ENCODE measurements around the gene FBXW9.
"Not testable (repeated sequence)": the region's sequence is repeated elsewhere in the genome, so short reads cannot be mapped to it uniquely, and the experiment has no call there.

The FBXW9 gene

DNA sequence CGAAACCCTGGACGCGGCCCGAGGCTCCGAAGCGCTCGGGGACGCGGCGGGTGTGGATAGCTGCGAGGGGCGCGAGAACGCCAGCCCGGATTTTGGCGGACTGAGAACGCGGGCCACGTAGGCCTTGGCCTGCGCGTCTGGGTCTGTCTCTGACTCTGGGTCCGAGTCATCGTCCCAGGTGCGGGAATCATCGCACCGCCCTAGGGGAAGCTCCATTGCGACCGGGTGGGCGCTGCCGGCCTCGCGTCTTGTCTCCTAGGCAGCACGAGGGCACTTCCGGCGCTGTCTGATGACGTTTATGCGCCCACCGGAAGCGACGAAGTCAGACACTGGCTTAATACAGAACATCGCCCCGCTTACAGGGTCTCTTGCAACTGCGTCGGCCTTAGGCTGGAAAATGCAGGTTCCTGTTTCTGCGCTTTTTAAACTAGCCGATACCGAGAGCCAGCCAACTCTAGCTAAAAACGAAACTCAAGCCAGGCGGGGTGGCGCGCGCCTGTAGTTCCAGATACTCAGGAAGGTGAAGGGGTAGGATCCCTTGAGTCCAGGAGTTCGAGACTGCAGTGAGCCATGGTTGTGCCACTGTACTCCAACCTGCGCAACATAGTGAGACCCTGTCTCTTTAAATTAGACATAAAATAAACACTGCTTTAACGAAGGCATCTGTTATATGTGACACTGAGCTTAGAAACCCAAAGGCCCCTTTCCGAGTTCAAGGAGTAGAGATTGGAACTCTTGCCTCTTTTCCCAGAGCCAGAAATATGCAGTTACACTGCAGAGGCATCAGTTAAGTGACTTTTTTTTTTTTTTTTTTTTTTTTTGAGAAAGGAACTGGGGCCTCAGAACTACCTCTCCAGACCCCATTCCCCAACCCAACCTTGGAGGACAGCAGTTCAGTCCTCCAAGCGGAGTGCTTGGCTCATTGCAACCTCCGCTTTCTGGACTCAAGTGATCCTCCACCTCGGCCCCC is at the start of gene FBXW9:
Gene FBXW9, minus strand, starts transcription at position 266 of the 970 bp plus-strand sequence. Its CDS starts 50 bp downstream, at position 216.
- peak; percentile 95 for DNase-seq (ENCODE audit: low spot score)

DNA sequence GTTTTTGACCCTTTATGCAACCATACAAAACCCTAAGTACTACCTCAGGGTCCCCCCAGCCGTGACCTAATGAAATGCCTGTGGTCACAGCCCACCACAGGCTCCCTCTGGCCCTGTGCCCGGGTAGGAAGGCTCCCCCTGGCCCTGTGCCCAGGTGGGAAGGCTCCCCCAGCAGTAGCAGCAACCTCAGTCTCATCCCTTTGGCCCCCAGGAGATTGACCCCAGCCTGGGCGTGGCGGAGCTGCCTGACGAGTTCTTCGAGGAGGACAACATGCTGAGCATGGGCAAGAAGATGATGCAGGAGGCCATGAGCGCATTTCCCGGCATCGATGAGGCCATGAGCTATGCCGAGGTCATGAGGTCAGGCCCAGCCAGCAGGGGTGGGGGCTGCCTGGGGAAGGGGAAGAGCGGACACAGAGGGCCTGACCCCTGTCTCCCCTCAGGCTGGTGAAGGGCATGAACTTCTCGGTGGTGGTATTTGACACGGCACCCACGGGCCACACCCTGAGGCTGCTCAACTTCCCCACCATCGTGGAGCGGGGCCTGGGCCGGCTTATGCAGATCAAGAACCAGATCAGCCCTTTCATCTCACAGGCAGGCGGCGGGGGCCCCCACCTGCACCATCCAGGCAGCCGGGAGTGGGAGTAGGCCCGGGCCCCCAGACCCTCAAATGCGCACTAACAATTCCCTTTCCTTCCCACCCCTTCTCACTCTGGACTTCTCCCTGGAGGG is 48.9 kb upstream of the FBXW9 start:
- no peak for DNase-seq (ENCODE audit: low spot score)

DNA sequence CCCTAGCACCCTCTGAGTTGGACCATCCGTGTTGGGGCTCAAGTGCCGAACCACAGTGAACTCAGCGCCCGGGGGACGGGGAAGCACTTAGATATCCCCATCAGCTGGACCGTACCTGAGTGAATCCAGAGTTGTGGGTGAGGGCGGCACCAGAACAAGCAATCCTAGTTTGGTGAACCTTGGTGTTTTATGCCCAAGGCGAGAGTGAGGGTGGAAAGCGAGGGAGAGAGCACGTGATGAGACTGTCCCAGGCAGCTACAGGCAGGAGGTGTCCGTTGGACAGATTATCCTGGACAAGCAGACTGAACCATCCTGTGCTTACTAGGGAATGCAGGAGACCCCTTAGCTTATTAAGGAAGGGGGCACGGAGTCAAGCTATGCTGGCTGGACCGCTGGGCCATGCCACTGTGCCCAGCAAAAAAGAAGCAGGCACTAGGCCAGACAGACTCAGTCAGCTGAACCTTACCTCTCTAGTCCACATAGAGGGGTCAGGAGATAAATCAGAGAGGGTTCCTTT is 41.5 kb upstream of the FBXW9 start:
- no peak for DNase-seq (ENCODE audit: low spot score)

DNA sequence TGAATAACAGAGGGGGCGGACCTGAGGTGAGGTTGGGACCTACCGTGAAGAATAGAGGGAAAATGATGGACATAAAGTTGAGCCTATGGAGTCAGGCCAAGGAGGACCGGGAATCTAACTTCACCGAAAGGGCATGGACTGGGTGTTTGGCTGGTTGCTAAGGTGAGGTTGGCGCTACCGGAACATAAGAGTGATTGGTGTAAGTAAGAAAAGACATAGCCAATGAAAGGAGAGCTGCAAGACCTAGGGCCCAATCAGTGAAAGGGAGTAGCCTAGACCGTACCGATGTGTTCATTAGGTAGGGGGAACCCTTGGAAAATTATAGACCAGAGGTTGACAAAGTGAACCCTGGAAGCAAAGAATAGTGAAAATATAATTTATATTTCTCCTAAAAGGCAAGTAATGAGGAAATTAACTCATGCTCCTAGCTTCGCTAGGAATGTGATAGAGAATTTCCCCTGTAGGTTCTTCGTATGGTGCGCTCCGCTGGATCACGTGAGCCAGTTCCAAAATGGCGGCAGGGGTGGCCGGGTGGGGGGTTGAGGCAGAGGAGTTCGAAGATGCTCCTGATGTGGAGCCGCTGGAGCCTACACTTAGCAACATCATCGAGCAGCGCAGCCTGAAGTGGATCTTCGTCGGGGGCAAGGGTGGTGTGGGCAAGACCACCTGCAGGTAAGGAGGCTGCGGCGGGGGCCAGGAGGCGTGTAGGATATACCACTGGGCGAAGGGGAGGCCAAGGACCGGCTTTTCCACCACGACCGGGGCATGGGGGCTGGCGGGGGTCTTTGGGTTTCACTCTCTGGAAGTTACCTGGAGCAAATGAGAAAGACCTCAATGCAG is 40.8 kb upstream of the FBXW9 start, which contains the start of gene GET3:
Gene GET3, plus strand, starts transcription at position 503 of the 840 bp plus-strand sequence. Its CDS starts 9 bp downstream, at position 512.
- peak; percentile 96 for DNase-seq (ENCODE audit: low spot score)

DNA sequence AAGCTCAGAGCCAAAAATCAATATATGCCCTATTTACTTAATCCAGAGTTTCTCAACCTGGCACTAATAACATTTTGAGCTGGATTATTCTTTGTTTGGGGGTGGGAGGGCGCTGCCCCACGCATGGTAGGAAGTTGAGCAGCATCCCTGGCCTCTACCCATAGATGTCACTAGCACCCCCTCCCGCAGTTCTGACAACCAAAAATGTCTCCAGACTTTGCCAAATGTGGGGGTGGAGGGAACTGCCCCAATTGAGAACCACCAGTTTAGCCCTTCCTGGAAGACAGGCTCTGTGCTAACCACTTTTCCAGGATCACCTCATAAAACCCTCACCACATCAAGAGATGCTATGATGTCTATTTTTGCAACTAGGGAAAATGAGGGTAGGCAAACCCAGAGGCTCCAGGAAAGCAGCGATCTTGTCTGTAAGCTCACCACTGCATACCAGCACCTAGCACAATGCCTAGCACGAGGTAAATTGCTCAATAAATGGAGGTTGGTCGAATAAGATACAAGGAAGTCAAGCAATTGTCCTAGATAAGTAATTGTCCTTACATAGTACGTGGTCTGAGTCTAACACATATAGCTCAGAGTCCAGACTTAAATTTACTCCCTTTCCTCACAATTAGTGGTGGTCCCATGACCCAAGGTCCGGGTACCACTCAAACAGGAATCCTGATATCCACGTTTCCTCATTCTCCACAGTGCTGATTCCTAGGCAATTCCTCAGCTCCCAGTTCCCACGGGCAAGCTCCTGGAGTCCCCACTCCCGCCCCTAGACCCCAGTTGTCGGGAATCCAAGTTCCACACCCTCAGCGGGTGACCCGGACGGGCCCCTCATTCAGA is 37.2 kb upstream of the FBXW9 start:
- peak; percentile 37 for DNase-seq (ENCODE audit: low spot score)

DNA sequence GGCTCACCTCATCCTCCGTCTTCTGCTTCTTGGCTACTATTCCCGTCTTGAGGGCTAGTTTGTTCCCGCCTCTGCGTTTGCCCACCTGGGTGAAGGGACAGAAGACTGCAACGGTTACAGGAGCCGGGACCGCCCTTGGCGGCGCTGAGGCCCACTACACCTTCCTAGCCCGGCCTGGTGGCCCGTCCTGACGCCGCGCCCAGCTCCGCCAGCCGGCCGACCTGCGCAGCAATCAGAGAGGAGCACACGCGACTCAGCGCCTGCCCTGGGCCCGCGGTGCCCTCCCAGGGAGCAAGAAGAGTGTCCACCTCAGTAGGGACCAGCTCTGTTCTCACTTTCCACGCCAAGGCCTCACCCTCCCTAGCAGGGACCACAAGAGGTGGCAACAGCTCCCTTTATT is 34.9 kb upstream of the FBXW9 start:
- no peak for DNase-seq (ENCODE audit: low spot score)

DNA sequence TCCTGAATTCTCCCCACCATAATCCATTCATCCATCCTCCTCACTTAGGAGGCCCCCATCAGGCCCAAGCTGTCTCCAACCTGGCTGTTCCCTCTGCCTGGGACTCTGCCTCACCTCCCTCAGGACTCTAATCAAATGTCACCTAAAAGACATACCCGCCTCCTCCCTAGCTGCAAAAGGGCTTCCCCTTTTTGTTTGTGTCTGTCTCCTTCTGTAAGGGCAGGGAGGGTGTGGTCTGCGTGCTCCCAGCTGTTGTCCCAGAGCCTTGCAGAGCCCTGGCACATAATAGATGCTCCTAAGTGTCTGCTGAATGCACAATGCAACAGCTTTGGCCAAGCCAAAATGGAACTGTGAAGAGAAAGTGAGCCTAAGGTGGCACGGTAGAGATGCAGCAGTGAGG is 33.6 kb upstream of the FBXW9 start:
- DNase-seq (ENCODE audit: low spot score) = no peak

DNA sequence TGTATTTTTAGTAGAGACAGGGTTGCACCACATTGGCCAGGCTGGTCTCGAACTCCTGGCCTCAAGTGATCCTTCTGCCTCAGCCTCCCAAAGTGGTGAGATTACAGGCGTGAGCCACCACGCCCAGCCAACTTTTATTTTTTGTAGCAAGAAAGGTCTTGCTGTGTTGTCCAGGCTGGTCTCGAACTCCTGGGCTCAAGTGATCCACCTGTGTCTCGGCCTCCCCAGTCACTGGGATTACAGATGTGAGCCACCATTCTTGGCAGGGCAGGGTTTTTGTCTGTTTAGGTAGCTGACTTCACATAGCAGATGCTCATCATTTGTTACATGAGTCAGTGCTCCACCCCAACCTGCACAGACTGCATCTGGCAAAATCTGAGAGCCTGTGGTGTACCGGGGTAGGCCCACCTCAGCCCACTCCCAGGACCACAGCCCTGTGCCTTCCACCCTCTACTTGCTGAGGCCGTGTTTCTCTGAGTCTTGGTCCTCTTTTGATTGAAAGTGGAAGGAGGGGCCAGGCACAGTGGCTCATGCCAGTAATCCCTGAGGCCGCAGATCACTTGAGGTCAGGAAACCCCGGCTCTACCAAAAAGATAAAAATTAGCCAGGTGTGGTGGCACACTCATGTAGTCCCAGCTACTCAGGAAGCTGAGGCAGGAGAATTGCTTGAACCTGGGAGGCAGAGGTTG is 31.5 kb upstream of the FBXW9 start:
- DNase-seq (ENCODE audit: low spot score) = no peak

DNA sequence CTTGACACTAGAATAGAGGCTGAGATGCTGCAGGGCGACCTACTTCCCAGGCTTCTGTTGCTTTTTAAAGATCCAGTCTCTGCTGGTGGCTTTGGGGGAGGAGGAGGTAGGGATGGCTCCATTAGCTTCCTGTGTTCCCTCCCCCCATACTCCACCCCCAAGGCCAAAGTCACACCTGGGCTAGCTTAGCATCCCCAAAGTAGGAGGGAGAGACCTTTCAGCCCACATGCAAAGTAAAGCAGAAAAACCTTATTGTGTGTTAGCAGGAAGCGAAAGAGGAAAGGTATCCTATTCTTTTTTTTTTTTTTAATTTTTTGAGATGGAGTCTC is 30.5 kb upstream of the FBXW9 start:
- no peak for DNase-seq (ENCODE audit: low spot score)

DNA sequence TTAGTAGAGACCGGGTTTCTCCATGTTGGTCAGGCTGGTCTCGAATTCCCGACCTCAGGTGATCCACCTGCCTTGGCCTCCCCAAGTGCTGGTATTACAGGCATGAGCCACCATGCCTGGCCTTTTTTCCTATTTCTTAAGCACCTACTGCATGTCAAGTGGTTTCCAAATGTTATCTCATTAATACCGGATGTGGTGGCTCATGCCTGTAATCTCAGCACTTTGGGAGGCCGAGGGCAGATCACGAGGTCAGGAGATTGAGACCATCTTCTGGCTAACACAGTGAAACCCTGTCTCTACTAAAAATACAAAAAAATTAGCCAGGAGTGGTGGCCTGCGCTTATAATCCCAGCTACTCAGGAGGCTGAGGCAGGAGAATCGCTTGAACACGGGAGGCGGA is 29.2 kb upstream of the FBXW9 start:
- not testable (repeated sequence) for DNase-seq (ENCODE audit: low spot score)

DNA sequence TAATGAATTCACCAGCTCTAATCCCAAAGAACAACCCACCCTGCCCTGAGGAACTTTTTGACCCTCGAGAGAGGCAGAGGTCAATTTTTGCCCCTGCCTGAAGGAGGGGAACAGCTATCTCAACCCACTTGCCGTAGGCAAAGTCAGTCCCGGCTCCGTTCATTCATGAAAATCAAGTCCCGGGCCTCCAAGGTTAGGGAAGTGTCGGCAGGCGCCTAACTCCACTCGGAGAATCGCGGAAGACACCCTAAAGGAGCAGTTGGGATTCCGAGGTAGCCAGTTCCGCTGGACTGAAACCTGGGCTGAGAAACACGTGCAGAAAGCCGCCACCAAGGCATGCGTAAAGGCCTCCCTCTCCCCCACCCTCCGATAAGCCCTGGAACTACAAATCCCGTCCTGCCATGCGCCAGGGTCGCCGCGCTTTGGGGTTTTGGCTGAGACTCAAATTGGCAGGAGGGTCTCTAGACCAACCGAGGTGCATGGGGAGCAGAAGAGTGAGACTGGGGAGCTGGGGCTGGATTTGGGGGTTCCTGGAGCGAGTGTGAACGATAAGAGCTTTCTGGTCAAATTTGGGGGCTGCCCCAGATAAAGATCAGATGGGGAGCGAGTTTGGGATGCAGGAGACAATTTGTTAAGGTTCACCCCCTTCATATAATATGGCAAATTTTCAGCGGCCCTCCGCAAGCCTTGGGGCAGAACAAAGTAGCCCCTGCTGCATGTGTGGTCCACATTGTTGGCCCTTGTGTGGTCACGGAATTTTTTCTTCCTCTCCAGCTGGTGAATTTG is 27.4 kb upstream of the FBXW9 start, which contains the start of gene TNPO2:
Gene TNPO2, minus strand, starts transcription at position 292 of the 786 bp plus-strand sequence. CDS start 2,955 bp downstream, outside the sequence.
- DNase-seq (ENCODE audit: low spot score) = peak; percentile 83

DNA sequence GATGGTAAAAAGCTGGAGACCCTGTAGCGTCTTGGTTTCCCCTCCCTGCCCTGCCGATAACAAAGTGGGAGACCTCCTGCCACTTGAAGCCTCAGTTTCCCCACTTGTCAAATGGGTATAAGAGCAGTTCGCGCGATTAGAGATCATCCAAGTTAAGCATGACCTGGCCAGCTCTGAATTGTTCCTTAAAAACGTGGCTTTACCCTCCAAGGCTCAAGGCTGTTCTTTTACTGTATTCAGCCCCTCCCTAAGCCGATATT is 26.9 kb upstream of the FBXW9 start:
- DNase-seq (ENCODE audit: low spot score) = no peak

DNA sequence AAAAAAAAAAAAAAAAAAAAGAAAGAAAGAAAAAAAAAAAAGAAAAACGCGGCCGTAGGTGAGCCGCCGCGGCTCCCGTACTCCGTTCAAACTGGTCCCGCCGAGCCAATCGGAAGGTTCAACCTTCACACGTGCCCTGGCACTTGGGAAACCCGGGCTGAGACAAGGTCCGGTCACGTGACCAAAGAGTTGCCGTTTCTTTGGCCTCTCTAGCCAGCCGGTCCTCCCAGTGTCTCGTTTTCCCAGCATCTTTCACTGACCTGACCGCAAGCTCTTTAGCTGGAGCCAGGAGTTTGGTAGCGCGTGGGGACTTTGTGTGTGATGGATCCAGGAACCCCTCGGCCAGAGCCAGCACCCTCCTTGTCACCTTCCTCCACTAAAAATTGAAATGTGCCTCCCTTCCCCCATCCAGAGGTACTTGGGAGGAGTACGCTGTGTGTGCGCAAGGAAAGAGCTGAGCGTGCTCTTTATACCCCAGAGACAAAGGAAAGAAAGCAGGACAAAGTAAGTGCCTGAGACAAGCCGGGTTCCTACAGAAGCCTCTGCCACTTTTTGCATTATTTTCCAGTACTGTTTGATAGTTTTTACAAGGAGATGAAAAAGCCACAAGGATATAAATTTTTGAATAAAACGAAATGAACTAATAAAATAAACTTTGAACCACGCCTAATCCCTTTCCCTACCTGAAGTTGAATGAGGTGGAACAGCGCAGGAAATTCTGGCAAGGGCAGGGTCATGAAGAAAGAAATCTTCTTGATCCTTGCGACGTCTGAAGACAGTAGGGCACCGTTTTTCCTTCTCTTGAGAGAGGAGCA is 26.3 kb upstream of the FBXW9 start:
- peak; percentile 99 for DNase-seq (ENCODE audit: low spot score)

DNA sequence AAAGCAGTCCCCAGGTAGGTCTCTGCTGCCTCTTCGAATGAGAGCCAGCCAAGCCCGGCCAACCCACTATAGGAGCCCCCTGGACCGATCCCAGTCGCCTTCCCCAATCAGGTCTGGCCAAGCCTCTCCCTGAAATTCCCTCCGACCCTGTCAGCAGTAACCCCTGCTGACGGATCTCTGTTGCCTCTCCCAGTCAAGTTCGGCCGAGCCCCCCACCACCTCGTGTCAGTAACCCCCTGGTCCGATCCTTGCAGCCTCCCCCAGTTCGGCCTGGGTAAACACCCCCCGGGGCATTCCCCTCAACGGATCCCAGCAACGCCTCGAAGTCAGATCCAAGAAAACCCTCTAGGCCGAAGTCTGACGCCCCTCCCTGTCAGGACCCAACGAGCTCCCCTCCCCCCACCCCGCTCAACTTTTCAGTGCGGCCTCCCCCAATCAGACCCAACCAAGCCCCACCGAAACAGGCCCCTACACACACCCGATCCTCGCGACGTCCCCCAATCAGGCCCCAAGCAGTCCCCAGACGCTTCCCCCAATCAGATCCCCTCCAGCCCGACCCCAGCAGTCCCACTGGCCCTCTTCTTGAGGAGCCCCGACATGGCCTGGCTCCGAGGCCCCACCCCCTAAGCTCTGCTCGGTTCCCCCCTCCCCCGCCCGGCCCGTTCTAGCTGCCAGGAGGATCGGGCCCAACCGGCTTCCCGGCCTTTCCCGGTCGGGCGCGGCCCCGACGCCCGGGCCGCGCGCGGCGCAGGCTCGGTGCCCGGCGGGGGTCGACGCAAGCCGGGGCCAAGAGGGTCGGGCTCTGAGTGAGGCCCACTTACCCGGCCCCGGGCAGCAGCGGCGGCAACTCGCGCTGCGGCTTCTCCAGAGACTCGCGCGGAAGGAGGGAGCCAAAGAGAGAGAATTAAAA is 25.5 kb upstream of the FBXW9 start:
- peak; percentile 64 for DNase-seq (ENCODE audit: low spot score)

DNA sequence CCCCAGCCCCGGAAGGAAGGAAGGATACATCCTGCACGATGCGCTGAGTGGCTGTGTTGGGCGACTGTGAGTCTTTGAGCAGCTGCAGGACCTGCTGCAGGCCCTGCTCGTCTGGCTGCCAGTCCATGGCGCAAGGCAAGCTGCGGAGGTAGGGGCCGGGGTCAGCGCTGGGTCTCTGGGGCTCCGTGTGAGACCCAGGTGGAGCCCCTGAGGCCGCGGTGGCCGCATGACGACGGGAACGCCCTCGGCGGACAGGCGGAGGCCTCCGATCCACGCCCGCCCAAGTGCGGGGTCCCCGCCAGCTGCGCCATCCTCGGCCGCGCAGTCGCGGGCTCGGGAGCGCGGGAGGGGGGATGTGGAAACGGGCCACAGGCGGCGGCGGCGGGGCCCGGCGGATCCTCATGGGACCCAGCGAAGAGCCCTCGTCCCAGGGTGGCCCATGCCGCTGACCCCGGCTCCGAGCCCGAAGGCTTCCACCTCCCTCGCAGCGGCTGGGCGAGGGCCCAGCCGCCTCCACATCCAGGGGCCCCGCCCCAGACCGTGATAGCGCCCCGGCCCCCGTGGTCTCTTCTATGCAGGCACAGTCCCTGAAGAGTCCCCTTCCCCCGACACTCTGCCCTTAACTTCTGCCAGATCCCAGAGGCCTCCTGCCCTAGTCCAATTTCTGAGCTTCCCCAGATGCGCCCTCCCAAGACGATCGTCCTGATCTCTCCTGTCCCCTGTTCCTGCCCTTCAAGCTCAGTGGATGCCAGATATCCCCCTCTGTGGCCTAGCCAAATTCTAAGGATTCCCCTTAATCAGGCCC is 24.6 kb upstream of the FBXW9 start:
- no peak for DNase-seq (ENCODE audit: low spot score)

DNA sequence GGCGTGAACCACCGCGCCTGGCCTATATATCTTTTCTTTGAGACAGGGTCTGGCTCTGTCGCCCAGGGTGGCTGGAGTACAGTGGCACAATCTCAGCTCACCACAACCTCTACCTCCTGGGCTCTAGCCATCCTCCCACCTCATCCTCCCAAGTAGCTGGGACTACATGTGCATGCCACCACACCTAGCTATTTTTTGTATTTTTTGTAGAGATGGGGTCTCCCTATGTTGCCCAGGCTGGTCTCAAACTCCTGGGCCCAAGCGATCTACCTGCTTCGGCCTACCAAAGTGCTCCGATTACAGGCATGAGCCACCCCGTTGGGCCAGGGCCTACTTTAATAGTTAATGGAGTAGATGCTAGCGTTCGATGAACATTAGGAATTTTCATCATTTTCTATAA is 23.9 kb upstream of the FBXW9 start:
- no peak for DNase-seq (ENCODE audit: low spot score)

DNA sequence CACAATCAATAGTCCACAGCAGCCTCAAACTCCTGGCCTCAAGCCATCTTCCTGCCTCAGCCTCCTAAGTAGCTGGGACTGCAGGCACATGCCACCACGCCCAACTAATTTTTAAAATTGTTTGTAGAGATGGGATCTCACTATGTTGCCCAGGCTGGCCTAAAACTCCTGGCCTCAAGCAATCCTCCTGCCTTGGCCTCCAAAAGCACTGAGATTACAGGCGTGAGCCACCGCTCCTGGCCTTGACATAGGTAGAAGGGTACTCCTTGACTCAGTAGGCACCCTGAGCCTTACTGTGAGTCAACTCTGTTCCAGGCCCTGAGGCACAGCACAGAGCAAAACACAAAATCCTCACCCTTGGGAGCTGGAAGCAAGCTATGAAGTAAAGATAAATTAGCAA is 19.5 kb upstream of the FBXW9 start:
- DNase-seq (ENCODE audit: low spot score) = no peak

All from HuH-7 (cell line).